Measurements from ENCODE around the gene ARFIP1.

Gene ARFIP1

DNA sequence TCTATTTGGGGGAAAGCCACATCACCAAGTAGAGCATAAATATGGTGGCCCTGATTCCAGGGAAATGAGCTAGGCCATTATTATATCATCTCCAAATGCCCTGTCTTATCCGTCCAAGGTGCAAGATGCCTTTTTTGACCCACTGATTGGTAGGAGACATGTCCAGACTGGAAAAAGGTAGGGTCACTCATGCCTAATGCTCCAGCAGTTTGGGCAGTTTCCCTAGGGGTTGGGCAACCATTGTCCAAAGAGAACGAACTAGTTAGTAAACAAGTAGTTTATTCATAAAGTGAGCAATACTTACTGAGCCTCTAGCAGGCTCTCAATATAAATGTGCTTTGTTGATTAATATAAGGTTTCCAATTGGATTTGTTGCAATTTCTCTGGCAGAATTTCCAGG is 162.6 kb downstream of the ARFIP1 start:
- Mint-ChIP-seq H3K4me3 (no peak overlapping the region), H3K27me3 (peaks cover 21% of the 10 kb centered on the region), H3K9me3 (ENCODE audit: low read depth) (no peaks in the 10 kb centered on the region), H3K27ac (no peak overlapping the region), H3K4me1 (ENCODE audit: low read depth) (peaks cover 7% of the 10 kb centered on the region), H3K36me3 (peaks cover 2% of the 10 kb centered on the region)

DNA sequence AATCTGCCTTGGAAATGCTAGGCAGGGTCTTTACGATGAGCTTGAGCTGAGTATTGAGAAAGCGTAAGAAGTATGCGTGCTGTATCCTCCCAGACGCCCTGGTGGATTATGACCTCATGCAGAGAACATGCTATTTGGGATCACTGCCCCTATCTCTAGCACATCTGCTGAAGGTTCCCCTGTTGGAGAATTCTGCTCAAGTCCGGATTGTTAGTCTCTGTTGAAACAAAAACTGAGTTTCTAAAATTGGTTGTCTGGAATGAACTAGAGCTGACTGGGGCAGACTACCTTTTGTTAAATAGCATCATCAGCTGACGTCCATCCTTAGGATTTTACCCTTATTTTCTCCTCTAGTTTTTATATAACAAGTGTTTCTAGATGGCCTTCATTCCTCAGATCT is 163.9 kb downstream of the ARFIP1 start:
- no peaks in the 10 kb centered on the region for H3K36me3 Mint-ChIP-seq
- peaks cover 18% of the 10 kb centered on the region for H3K27me3 Mint-ChIP-seq
- H3K4me1 Mint-ChIP-seq (ENCODE audit: low read depth): no peaks in the 10 kb centered on the region

DNA sequence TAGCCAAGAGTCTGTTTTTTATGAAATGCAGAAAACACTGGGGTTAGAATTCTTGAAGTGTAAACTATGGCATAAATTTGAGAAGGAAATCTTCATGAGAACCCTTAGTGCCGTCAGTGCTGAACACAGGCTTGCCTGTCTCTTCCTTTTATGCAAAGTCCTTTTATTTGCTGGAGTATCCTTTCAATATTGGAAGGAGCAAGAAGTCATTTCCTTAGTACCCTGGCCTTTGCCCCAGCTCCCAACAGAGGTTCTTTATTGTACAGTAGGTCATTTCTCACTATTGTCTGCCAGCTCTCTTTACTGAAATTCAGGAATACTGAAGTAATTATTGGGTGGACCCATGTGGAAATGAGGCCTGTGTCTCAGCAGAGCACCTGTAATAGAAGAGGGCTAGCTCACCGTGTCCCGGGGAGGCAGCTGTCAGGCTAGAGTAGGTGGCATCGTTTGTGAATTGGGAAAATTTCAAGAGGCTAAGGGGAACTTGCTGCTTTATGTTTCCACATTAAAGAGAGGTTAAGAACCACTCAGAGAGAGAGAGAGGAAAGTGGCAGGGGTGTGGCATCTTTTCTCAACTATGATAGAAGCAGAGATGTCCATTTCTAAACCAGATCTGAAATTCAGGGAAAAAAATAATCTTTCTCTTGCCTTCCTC is 165.0 kb downstream of the ARFIP1 start:
- Mint-ChIP-seq H3K9me3 (ENCODE audit: low read depth) (no peaks in the 10 kb centered on the region), H3K4me1 (ENCODE audit: low read depth) (no peaks in the 10 kb centered on the region), H3K36me3 (no peaks in the 10 kb centered on the region), H3K27me3 (peaks cover 11% of the 10 kb centered on the region), H3K4me3 (no peak overlapping the region), H3K27ac (no peak overlapping the region)

More for the DNA sequence above, 163.9 kb downstream of the ARFIP1 start:
- no peaks in the 10 kb centered on the region for H3K9me3 Mint-ChIP-seq (ENCODE audit: low read depth)
- H3K4me3 Mint-ChIP-seq: no peak overlapping the region
- H3K27ac Mint-ChIP-seq: no peak overlapping the region

DNA sequence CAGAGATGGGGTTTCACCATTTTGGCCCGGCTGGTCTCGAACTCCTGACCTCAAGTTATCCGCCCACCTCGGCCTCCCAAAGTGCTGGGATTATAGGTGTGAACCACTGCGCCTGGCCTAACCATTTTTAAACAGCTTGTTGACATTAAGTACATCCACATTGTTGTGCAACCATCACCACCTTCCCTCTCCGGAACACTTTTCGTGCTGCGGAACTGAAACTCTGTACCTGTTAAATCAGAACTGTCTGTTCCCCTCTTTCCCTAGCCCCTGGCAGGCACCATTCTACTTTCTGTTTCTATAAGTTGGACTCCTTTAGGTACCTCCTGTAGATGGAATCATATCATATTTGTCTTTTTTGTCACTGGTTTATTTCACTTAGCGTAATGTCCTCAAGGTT is 165.9 kb downstream of the ARFIP1 start:
- no peaks in the 10 kb centered on the region for H3K9me3 Mint-ChIP-seq (ENCODE audit: low read depth)
- no peak overlapping the region for H3K4me3 Mint-ChIP-seq
- H3K27me3 Mint-ChIP-seq: peaks cover 10% of the 10 kb centered on the region
- H3K27ac Mint-ChIP-seq: no peak overlapping the region
- no peaks in the 10 kb centered on the region for H3K4me1 Mint-ChIP-seq (ENCODE audit: low read depth)
- H3K36me3 Mint-ChIP-seq: no peaks in the 10 kb centered on the region

DNA sequence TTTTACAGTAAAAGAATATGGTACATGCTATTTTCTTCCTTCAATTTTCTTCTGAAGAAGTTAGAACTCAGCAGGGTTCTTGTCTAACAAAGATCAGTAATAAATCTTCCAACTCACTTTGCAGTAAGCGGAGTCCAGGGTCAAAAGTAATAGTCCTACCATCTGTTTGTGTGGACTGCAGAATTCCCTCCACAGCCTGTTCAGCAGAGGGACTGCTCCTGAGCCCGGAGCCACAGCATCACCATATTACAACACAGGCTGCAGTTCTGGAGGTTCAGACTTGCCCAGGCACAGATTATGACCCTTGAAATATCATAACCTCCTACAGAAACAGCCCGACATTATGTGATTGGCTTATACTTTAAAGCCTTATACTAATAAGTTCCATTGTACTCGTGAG is 166.7 kb downstream of the ARFIP1 start:
- Mint-ChIP-seq H3K27me3 (peaks cover 12% of the 10 kb centered on the region), H3K4me1 (ENCODE audit: low read depth) (no peaks in the 10 kb centered on the region), H3K27ac (no peak overlapping the region), H3K9me3 (ENCODE audit: low read depth) (no peaks in the 10 kb centered on the region), H3K4me3 (no peak overlapping the region), H3K36me3 (no peaks in the 10 kb centered on the region)

DNA sequence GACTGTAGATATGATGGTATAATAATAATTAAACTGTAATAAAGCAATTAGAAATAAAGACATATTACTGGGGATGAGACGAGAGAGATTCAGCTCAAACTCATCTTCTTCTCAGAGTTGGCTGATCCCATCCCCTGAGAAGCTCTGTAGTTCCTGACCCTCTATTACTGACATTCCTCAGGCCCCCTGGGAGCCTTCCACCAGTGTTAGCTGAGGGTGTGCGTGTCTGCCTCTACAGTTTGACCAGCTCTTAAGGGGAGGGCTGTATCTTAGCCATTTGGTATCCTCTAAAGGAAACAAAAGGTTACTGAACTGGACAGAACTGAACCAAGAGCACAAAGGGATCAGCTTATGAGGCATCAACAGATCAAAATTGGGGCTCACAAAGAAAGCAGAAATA is 167.6 kb downstream of the ARFIP1 start:
- H3K27me3 Mint-ChIP-seq: peaks cover 10% of the 10 kb centered on the region
- H3K4me3 Mint-ChIP-seq: no peak overlapping the region
- H3K27ac Mint-ChIP-seq: no peak overlapping the region
- no peaks in the 10 kb centered on the region for H3K36me3 Mint-ChIP-seq
- H3K9me3 Mint-ChIP-seq (ENCODE audit: low read depth): no peaks in the 10 kb centered on the region
- H3K4me1 Mint-ChIP-seq (ENCODE audit: low read depth): no peaks in the 10 kb centered on the region

DNA sequence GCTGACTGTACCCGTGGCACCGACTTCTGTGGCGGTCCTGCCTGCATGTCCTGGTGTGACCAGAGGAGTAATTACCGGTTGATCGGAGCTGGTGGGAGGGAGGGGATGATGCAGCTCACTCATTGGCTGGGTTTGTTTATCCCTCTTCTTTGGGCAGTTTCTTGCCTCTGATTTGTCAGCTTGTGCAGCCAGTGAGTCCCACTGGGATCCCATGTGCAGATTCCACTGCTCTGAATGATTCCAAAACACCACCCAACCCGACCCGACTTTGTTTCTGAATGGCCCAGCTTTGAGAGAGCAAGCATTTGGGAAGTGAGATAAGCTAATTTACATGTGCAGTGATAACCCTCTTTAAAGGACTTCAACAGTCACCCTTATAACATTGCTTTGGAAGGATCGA is 170.2 kb downstream of the ARFIP1 start:
- Mint-ChIP-seq H3K4me1 (ENCODE audit: low read depth) (no peaks in the 10 kb centered on the region), H3K36me3 (no peaks in the 10 kb centered on the region), H3K4me3 (no peak overlapping the region), H3K9me3 (ENCODE audit: low read depth) (no peaks in the 10 kb centered on the region), H3K27me3 (peaks cover 10% of the 10 kb centered on the region), H3K27ac (no peak overlapping the region)

DNA sequence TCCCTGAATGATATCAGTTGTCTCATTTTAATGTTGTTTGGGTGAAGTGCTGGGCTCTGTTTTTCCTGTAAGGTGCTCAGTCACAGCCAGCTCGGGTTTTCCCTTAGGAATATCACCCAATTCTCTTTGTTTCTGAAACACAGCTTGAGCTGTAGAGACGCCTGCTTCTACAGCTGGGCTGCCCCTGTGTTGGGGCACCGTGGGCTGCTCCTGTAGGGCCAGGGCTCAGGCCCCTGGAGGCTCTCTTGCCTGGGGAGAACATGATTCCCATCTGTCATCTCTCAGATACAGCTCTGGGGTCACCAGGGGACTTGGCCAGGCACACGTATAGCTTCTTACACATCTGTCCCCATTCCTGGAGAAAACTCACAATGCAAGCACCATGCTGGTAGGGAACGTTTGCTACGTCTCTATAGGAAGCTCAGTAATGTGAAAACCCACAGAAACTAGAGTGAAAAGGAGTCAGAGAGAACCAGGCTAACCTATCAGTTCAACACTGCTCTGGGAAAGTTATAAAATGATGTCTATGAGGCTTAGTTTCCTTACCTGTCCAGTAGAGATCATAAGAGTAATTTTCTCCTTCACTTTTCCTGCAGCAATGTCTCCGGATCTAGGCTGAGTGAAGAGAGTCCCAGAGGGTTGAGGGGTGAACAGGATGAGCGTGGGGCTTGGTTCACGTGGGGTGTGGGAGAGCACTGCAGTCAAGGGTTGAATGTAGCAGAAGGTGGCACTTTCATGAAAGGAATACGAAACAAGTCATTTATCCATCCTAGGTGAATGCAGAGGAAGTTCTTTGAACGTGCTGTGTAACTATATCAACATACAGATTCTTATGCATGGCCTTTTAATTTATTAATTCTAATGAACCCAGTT is 170.9 kb downstream of the ARFIP1 start:
- Mint-ChIP-seq H3K9me3 (ENCODE audit: low read depth) (no peaks in the 10 kb centered on the region), H3K4me3 (no peak overlapping the region), H3K27ac (no peak overlapping the region), H3K27me3 (peaks cover 10% of the 10 kb centered on the region), H3K36me3 (no peaks in the 10 kb centered on the region), H3K4me1 (ENCODE audit: low read depth) (no peaks in the 10 kb centered on the region)

DNA sequence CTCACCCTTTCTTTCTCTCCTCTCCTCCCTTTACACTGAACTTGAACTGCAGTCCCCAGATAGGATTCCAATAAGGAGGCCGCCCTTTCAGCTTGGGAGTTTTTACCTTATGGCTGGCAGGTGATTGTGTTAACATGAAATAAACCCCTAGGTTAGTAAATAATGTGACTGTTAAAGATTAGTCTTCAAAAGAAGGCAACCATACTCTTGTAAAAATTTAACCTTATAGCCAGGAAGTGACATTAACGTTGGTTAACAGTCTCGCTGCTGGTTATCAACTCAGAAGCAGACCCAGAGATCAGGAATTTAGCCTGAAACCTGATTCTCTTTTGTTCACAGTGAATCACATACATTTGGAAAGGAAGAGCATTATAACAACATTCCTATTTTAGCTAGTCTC is 171.6 kb downstream of the ARFIP1 start:
- H3K27ac Mint-ChIP-seq: no peak overlapping the region

DNA sequence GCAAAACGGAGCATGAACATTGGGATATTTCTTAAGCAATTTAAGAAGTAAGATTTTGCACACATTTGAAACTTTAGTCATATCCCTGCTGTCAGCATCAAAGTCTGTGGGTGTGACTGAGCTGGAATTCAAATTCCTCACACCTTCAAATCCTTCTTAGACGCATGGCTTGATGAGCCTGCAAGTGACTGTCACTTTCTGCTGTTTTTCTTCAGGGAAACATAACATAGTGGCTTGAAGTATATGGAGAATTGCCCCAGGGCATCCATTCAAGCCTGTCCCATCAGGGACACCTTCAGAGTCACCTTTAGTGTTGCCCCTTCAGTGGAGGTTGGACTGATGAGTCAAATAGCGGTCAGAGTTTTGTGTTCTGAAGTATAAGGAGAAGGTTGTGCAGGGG is 173.8 kb downstream of the ARFIP1 start:
- peaks cover 6% of the 10 kb centered on the region for H3K27me3 Mint-ChIP-seq
- no peaks in the 10 kb centered on the region for H3K9me3 Mint-ChIP-seq (ENCODE audit: low read depth)
- H3K36me3 Mint-ChIP-seq: no peaks in the 10 kb centered on the region
- H3K27ac Mint-ChIP-seq: no peak overlapping the region
- no peak overlapping the region for H3K4me3 Mint-ChIP-seq
- H3K4me1 Mint-ChIP-seq (ENCODE audit: low read depth): no peaks in the 10 kb centered on the region

More for the DNA sequence above, 171.6 kb downstream of the ARFIP1 start:
- no peaks in the 10 kb centered on the region for H3K4me1 Mint-ChIP-seq (ENCODE audit: low read depth)
- peaks cover 10% of the 10 kb centered on the region for H3K27me3 Mint-ChIP-seq
- H3K4me3 Mint-ChIP-seq: no peak overlapping the region
- H3K9me3 Mint-ChIP-seq (ENCODE audit: low read depth): no peaks in the 10 kb centered on the region
- H3K36me3 Mint-ChIP-seq: no peaks in the 10 kb centered on the region

DNA sequence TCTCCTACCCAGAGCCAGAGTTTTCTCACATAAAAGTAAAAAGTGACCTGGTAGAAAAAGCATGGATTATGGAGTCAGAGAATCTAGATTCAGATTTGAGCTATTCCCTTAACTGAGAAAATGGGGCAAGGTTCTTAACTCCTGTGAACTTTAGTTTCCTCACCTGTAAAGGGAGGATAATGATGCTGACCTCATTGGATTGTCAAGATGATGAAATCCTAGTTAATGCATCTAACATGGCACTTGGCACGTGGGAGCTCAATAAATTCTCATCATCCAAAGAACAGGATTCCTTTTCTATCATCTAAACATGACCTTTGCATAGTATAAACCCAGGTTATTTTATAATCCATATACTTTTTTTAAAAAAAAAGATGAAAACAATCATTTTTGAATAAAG is 175.0 kb downstream of the ARFIP1 start:
- Mint-ChIP-seq H3K27ac (no peak overlapping the region), H3K4me3 (no peak overlapping the region), H3K36me3 (no peaks in the 10 kb centered on the region)

DNA sequence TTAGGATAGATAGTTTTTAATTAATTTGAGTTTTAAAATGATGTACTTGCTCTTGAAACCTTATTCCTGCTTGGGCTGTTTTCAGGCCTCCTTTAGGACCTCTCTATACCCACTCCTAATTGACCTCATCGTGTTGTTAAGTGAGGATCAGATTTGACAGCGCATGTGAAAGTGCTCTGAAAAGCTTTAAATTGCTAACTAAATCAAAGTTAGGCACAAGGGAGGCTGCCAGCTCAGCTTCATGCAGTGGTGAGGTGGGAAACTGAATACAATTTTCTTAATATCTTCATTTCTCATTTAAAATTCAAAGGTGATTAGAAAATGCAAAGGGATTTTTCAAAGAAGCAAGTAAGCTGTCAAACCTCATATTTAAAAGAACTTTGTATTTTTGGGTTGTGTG is 176.4 kb downstream of the ARFIP1 start:
- Mint-ChIP-seq H3K4me1 (ENCODE audit: low read depth) (no peaks in the 10 kb centered on the region), H3K27ac (no peak overlapping the region), H3K9me3 (ENCODE audit: low read depth) (no peaks in the 10 kb centered on the region), H3K27me3 (no peaks in the 10 kb centered on the region), H3K36me3 (no peaks in the 10 kb centered on the region), H3K4me3 (no peak overlapping the region)

More for the DNA sequence above, 175.0 kb downstream of the ARFIP1 start:
- Mint-ChIP-seq H3K9me3 (ENCODE audit: low read depth) (no peaks in the 10 kb centered on the region), H3K27me3 (peaks cover 6% of the 10 kb centered on the region), H3K4me1 (ENCODE audit: low read depth) (no peaks in the 10 kb centered on the region)

DNA sequence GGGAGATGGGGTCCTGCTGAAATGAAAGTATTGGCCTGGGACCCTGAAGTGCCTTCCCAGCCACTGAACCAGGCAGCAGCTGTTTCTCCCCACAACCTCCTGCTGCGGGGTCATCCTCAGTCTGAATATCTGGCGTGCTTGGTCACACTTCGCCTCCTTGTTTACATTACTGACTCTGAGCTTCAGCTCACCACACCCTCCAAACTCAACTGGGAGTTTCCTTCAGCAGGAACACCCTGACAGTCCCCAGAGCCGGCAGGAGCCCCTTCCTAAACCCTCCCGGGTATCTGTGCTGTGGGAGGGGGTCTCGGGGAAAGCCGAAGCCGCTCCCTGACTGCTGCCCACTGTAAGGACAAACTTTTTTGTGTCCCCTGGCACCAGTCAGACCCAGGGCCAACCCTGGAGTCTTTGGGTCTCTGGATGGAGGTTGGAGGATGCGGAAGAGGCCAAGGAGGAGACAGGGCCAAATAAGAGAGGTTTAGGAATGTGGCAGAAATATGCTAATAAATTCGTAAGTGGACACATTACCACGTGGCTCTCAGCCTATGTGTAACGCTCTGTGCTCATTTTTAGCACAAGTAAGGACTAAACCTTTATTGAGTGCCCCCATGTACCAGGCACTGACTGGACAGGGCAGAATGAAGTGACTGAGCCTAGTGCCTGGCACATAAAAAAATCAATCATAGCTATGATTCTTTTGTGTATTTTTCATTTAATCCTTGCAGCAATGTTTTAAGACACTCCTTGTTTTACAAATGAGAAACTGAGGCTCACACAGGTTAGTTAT is 177.1 kb downstream of the ARFIP1 start:
- H3K27ac Mint-ChIP-seq: no peak overlapping the region
- no peaks in the 10 kb centered on the region for H3K27me3 Mint-ChIP-seq
- H3K36me3 Mint-ChIP-seq: no peaks in the 10 kb centered on the region
- no peak overlapping the region for H3K4me3 Mint-ChIP-seq
- no peaks in the 10 kb centered on the region for H3K4me1 Mint-ChIP-seq (ENCODE audit: low read depth)
- no peaks in the 10 kb centered on the region for H3K9me3 Mint-ChIP-seq (ENCODE audit: low read depth)

DNA sequence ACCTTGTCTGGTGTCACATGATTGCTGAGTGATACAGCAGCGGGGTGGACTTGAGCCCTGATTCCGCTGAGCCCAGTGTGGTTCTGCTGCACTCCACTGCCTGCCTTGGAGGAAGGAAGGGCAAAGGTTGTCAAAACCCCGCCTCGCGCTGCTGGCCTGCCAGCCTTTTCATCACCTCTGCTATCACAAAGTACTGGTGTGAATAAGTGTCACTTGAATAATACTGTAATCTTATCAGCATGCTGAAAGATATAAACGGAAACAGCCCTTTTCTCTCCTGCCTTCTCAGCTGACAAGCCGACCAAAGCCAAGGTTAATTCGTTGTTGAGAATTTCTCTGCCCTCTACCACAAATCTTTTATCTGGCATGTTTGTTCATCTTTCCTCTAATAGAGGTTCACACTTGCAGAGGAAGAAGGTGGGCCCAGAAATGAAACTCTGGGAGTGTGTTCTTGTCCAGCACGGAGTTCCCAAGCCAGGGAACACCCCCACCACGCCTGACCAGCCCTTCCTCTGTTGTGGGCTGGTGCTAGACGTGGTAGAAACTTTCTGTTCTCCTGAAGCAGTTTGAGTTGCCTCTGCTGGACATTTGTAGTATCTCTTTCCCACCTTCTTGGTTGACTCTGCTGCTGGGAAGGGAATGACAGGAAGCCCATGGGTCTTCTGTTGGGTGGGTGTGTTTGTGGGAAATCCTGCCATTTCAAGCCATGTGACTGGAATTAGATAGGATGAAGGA is 177.8 kb downstream of the ARFIP1 start:
- no peak overlapping the region for H3K27ac Mint-ChIP-seq

More for the DNA sequence above, 177.8 kb downstream of the ARFIP1 start:
- H3K4me1 Mint-ChIP-seq (ENCODE audit: low read depth): no peaks in the 10 kb centered on the region
- H3K27me3 Mint-ChIP-seq: no peaks in the 10 kb centered on the region
- no peaks in the 10 kb centered on the region for H3K36me3 Mint-ChIP-seq
- no peaks in the 10 kb centered on the region for H3K9me3 Mint-ChIP-seq (ENCODE audit: low read depth)
- H3K4me3 Mint-ChIP-seq: no peak overlapping the region

Data from activated naive CD8-positive, alpha-beta T cell (primary cell).